CD4-positive, CD25-positive, alpha-beta regulatory T cell (primary cell): ENCODE measurements around the gene KIF16B. TPM values are rescaled to one million over a fixed set of nuclear protein-coding genes. Genes with fewer than 3 reads are reported as not detected.
A peak's percentile ranks its signal among the peaks of the same experiment; 100 is the strongest.

Experiments
- ATAC-seq, 2 donors: fragments of 150-1000 bp; cut with Tn5 transposase; one replicate each; pipeline ENCODE4 v1.10.0; 2021; ENCODE audit warnings: low read depth in 2 of 2, moderate number of reproducible peaks in 2 of 2, moderate library complexity in 1 of 2
- DNase-seq, 3 donors: peaks; one replicate each; pipeline versions ENCODE4 v3.0.0 to v3.0.0-alpha.2; 2012 to 2022; ENCODE audit warnings: mixed read lengths in 1 of 3
- H3K27ac ChIP-seq: one replicate; pipeline ENCODE4 v1.7.0; 2013; ENCODE audit warnings: mild to moderate bottlenecking, low read length; ENCODE audit not compliant: insufficient read depth, poor library complexity, severe bottlenecking
- H3K27me3 ChIP-seq: one replicate; pipeline ENCODE4 v1.7.0; 2013; ENCODE audit warnings: low read length; ENCODE audit not compliant: control insufficient read depth, insufficient read depth
- H3K36me3 ChIP-seq: one replicate; pipeline ENCODE4 v1.7.0; 2013; ENCODE audit warnings: mild to moderate bottlenecking, low read length, moderate library complexity; ENCODE audit not compliant: control insufficient read depth, insufficient read depth
- H3K4me1 ChIP-seq: 2 replicates; pipeline ENCODE4 v1.7.0; 2013; ENCODE audit warnings: mild to moderate bottlenecking, low read length; ENCODE audit not compliant: insufficient read depth, control insufficient read depth, poor library complexity, severe bottlenecking
- H3K4me3 ChIP-seq: one replicate; pipeline ENCODE4 v1.7.0; 2013; ENCODE audit warnings: low read depth, mild to moderate bottlenecking, low read length, moderate library complexity
- H3K9me3 ChIP-seq, 2 experiments: 1 replicate in 1 of 2; 2 replicates in 1 of 2; pipeline ENCODE4 v1.7.0; 2013; ENCODE audit warnings: low read length in 2 of 2, mild to moderate bottlenecking in 1 of 2, moderate library complexity in 1 of 2; ENCODE audit not compliant: control insufficient read depth in 2 of 2
- H3K27ac Mint-ChIP-seq, 3 donors: one replicate each; pipeline ENCODE4 v1.8.0; 2020 to 2022; ENCODE audit warnings: mild to moderate bottlenecking in 3 of 3, mixed read lengths in 3 of 3, moderate library complexity in 2 of 3
- H3K27me3 Mint-ChIP-seq: one replicate; pipeline ENCODE4 v1.8.0; 2022; ENCODE audit warnings: mild to moderate bottlenecking, mixed read lengths
- H3K36me3 Mint-ChIP-seq: one replicate; pipeline ENCODE4 v1.8.0; 2020; ENCODE audit warnings: mixed read lengths
- H3K4me1 Mint-ChIP-seq, 4 donors: one replicate each; pipeline ENCODE4 v1.8.0; 2020 to 2022; ENCODE audit warnings: mixed read lengths in 4 of 4, mild to moderate bottlenecking in 1 of 4
- H3K4me3 Mint-ChIP-seq, 4 donors: one replicate each; pipeline ENCODE4 v1.8.0; 2020 to 2022; ENCODE audit warnings: mild to moderate bottlenecking in 4 of 4, mixed read lengths in 4 of 4, moderate library complexity in 3 of 4
- H3K9me3 Mint-ChIP-seq, 7 donors: one replicate each; pipeline ENCODE4 v1.8.0; 2020 to 2022; ENCODE audit warnings: mixed read lengths in 7 of 7, mild to moderate bottlenecking in 3 of 7, moderate library complexity in 2 of 7
- polyA plus RNA-seq, 4 donors: library from polyadenylated mRNA; unstranded; fragments of 300-500 nt; fragmentation: Illumina TruSeq; gene quantifications; one replicate each; pipeline ENCODE4 v1.2.3, GENCODE V29; 2021
- total RNA-seq: library from RNA; stranded (reverse); gene quantifications from one replicate; pipeline ENCODE4 v1.2.3, GENCODE V29; 2022

Gene KIF16B
- total and polyA plus RNA-seq, 5 donors from 2014 or later = 3.1 to 5.2 (median 4.8) TPM

DNA sequence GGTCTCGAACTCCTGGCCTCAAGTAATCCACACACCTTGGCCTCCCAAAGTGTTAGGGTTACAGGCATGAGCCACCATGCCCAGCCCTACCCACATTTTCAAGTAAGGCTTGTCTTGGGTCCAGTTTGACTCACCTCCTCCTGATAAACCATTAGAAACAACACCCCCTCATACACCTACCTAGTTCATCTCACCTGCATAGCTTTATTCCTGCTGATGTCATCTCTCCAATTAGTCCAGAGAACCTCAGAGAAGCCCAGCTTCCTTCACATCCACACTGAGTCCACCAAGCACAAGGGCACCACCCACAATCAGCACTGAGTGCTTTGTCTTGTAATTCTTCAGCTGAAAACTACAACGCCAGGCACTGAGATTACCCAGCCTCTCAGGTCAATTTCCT lies 35.3 kb downstream of the KIF16B start:
- no peak for ATAC-seq
- H3K9me3 ChIP-seq = no peaks in the 10 kb centered on the region
- H3K4me1 ChIP-seq = no peaks in the 10 kb centered on the region
- H3K36me3 ChIP-seq = no peaks in the 10 kb centered on the region
- no peaks in the 10 kb centered on the region for H3K27me3 Mint-ChIP-seq
- no peaks in the 10 kb centered on the region for H3K27me3 ChIP-seq
- H3K4me3 Mint-ChIP-seq = no peak overlapping the region
- H3K27ac ChIP-seq = no peak overlapping the region
- DNase-seq = no peak
- no peaks in the 10 kb centered on the region for H3K9me3 Mint-ChIP-seq
- no peak overlapping the region for H3K4me3 ChIP-seq
- H3K36me3 Mint-ChIP-seq = peaks cover 17% of the 10 kb centered on the region
- no peak overlapping the region for H3K27ac Mint-ChIP-seq
- H3K4me1 Mint-ChIP-seq = peaks cover 0 to 11% (median 9%) of the 10 kb centered on the region in 4 donors

DNA sequence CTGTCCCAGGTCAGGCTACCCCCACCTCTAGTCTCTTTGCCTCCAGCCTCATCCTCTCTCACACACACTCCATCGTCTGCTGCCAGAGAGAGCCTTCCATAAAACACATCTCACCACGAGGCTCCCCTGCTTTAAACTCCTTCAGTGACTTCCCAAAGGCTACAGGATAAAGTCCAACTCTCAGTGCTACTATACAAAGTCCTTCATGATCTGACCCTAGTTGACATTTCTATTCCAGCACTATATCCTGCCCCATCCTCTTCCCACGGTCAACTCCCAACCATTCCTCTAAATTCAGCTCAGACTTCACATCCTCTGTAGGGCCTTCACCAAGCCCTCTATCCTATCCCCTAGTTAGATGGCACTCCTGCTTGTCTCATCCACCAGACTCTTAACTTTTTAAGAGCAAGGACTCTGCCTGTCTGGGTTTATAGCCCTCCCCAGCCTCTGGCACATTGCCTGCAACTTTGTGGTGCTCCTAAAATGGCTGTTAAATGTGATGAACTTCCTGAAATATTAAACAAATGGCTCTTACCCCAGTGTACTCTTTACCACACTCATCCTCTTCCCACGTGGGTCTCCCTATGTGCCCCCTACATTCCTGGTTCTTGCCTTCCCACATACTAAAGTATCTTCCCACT lies 36.1 kb downstream of the KIF16B start:
- Mint-ChIP-seq H3K27ac (no peak overlapping the region), H3K4me1 (peaks cover 0 to 11% (median 6%) of the 10 kb centered on the region in 4 donors), H3K27me3 (no peaks in the 10 kb centered on the region), H3K9me3 (no peaks in the 10 kb centered on the region), H3K4me3 (no peak overlapping the region), H3K36me3 (peaks cover 17% of the 10 kb centered on the region)
- no peaks in the 10 kb centered on the region for H3K9me3 ChIP-seq
- ATAC-seq (no peak), DNase-seq (no peak)
- no peak overlapping the region for H3K4me3 ChIP-seq
- no peaks in the 10 kb centered on the region for H3K27me3 ChIP-seq
- no peaks in the 10 kb centered on the region for H3K36me3 ChIP-seq
- no peaks in the 10 kb centered on the region for H3K4me1 ChIP-seq
- no peak overlapping the region for H3K27ac ChIP-seq

DNA sequence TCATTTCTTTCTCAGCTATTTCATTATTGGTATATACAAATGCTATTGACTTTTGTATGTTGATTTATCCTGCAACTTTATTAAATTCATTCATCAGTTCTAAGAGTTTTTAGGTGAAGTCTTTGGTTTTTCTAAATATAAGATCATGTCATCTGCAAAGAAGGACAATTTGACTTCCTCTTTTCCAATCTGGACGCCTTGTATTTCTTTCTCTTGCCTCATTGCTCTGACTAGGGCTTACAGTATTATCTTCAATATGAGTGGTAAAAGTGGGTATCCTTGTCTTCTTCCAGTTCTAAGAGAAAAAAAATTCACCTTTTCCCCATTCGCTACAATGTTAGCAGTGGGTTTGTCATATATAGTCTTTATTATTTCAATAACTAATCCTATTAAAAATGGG lies 38.0 kb downstream of the KIF16B start:
- no peaks in the 10 kb centered on the region for H3K36me3 ChIP-seq
- ATAC-seq (no peak), DNase-seq (no peak)
- H3K4me1 ChIP-seq = no peaks in the 10 kb centered on the region
- no peak overlapping the region for H3K27ac ChIP-seq
- H3K4me3 ChIP-seq = no peak overlapping the region
- Mint-ChIP-seq H3K27ac (no peak overlapping the region), H3K4me1 (peaks cover 0 to 11% (median 3%) of the 10 kb centered on the region in 4 donors), H3K4me3 (no peak overlapping the region), H3K9me3 (no peaks in the 10 kb centered on the region), H3K27me3 (no peaks in the 10 kb centered on the region), H3K36me3 (peaks cover 13% of the 10 kb centered on the region)
- H3K9me3 ChIP-seq = no peaks in the 10 kb centered on the region
- H3K27me3 ChIP-seq = no peaks in the 10 kb centered on the region

DNA sequence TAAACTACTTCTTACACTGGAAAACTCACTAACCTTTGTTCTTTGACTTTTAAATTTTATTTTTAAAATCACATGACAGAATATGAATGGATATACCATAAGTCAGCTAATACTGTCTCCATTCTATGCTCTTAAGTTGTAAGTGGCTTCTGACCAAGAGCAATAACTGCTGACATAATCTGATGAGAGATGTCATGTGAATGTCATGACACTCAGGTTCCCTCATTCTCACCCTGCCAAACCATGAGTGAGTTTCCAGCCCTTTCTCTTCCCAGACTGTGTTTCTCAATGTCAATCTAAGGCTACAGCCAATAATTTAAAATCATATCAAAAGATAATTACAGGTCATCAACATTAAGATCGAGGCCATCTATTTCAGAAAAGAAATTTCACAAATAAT lies 39.7 kb downstream of the KIF16B start:
- Histone ChIP-seq H3K36me3 (no peaks in the 10 kb centered on the region), H3K27ac (no peak overlapping the region), H3K27me3 (no peaks in the 10 kb centered on the region), H3K9me3 (no peaks in the 10 kb centered on the region), H3K4me3 (no peak overlapping the region), H3K4me1 (no peaks in the 10 kb centered on the region)
- Mint-ChIP-seq H3K9me3 (no peaks in the 10 kb centered on the region), H3K27ac (no peak overlapping the region), H3K4me3 (no peak overlapping the region), H3K4me1 (peaks cover 0 to 11% (median 3%) of the 10 kb centered on the region in 4 donors), H3K36me3 (peaks cover 7% of the 10 kb centered on the region), H3K27me3 (no peaks in the 10 kb centered on the region)
- no peak for DNase-seq
- no peak for ATAC-seq

DNA sequence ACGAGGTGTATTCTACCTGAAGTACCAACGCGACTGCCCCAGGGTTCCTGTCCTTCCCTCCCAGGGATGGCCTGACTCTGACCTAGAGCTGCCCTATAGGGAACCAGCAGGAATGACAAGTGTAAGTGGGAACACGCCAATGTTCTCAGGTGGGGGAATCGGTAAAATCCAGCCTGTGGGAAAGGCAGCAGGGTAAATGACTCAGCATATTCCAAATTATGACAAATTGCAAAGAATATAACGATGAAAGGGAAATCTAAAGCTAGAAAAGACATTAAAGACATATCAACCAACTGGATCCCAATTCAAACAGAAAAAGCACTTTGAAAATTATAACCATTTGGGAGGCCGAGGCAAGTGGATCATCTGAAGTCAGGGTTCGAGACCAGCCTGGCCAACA lies 41.8 kb downstream of the KIF16B start:
- no peak overlapping the region for H3K27ac Mint-ChIP-seq
- H3K27ac ChIP-seq = no peak overlapping the region

DNA sequence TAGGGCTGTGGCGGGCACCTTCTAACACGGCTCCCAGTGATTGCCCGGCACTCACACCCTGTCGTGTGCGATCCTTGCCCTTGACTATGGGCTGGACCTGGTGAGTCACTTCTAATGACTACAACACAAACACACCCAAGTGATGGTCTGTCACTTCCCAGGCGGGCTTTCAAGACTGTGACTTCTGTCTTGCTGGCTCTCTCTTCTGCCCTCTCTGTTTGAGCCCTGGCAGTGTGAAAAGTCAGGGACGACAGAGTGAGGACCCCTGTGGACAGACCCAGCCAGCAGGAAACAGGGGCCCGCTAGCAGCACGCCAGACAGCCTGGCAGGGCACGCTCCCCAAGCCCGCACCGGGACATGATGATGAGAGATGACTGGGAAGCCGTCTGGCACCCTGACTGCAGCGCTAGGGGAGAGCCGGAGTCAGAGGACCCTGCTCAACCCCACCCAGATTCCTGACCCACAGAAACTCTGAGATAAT lies 43.0 kb downstream of the KIF16B start:
- H3K27ac Mint-ChIP-seq = no peak overlapping the region
- DNase-seq (no peak), ATAC-seq (no peak)
- H3K9me3 ChIP-seq = no peaks in the 10 kb centered on the region
- no peak overlapping the region for H3K27ac ChIP-seq
- H3K4me1 ChIP-seq = no peaks in the 10 kb centered on the region
- H3K4me3 ChIP-seq = no peak overlapping the region
- no peaks in the 10 kb centered on the region for H3K27me3 ChIP-seq
- peaks cover 0 to 10% (median 1%) of the 10 kb centered on the region in 4 donors for H3K4me1 Mint-ChIP-seq
- H3K9me3 Mint-ChIP-seq = peaks cover 0 to 2% (median 0%) of the 10 kb centered on the region in 7 donors
- peaks cover 15% of the 10 kb centered on the region for H3K36me3 Mint-ChIP-seq
- no peaks in the 10 kb centered on the region for H3K27me3 Mint-ChIP-seq
- H3K36me3 ChIP-seq = peaks cover 6% of the 10 kb centered on the region
- H3K4me3 Mint-ChIP-seq = no peak overlapping the region

More for the DNA sequence above, 41.8 kb downstream of the KIF16B start:
- H3K9me3 Mint-ChIP-seq = no peaks in the 10 kb centered on the region
- no peaks in the 10 kb centered on the region for H3K27me3 ChIP-seq
- peaks cover 0 to 11% (median 1%) of the 10 kb centered on the region in 4 donors for H3K4me1 Mint-ChIP-seq
- H3K9me3 ChIP-seq = no peaks in the 10 kb centered on the region
- H3K36me3 Mint-ChIP-seq = peaks cover 6% of the 10 kb centered on the region
- no peaks in the 10 kb centered on the region for H3K4me1 ChIP-seq
- H3K27me3 Mint-ChIP-seq = no peaks in the 10 kb centered on the region
- no peaks in the 10 kb centered on the region for H3K36me3 ChIP-seq
- H3K4me3 Mint-ChIP-seq = no peak overlapping the region
- DNase-seq (no peak), ATAC-seq (no peak)
- no peak overlapping the region for H3K4me3 ChIP-seq

DNA sequence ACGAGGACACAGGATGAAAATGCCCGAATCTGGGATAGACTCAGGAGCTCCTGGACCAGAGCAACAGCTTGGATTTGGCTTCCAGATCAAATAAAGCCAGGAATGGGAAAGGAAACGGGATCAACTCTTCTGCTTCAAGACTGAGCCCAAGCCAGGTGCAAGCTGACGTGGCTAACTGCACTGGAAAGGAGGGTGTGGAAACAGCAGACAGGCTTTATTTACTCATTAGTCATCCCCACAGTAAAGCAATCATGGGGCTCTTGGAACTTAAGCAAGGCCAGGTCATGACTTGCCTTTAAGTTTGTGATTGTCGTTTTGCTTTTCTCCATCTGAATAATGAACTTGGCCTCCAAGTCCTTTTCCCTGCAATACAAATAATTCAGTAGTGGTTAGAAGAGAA lies 45.2 kb downstream of the KIF16B start:
- ATAC-seq (no peak), DNase-seq (no peak)
- Mint-ChIP-seq H3K36me3 (peaks cover 33% of the 10 kb centered on the region), H3K27me3 (no peaks in the 10 kb centered on the region), H3K27ac (peak overlapping the region in 1 of 3 donors; percentile 77), H3K9me3 (peaks cover 0 to 4% (median 1%) of the 10 kb centered on the region in 7 donors), H3K4me3 (no peak overlapping the region), H3K4me1 (no peaks in the 10 kb centered on the region)
- Histone ChIP-seq H3K9me3 (no peaks in the 10 kb centered on the region), H3K27ac (no peak overlapping the region), H3K4me3 (no peak overlapping the region), H3K4me1 (no peaks in the 10 kb centered on the region), H3K27me3 (no peaks in the 10 kb centered on the region), H3K36me3 (peaks cover 8% of the 10 kb centered on the region)

DNA sequence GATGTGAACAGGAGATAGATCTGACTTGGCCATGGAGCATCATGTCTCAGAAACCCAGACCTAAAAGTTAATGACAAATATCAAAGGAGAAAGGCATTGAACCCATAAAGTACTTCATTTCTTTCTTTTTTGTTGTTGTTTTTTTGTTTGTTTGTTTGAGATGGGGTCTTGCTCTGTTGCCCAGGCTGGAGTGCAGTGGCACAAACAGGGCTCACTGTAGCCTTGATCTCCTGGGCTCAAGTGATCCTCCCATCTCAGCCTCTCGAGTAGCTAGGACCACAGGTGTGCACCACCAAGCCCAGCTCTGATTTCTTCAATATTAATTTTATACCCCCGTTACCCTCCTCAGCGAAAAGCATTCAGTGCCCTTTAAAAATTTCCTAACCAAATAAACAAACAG lies 45.8 kb downstream of the KIF16B start:
- no peaks in the 10 kb centered on the region for H3K4me1 ChIP-seq
- DNase-seq = no peak
- no peaks in the 10 kb centered on the region for H3K9me3 ChIP-seq
- peaks cover 8% of the 10 kb centered on the region for H3K36me3 ChIP-seq
- Mint-ChIP-seq H3K4me3 (no peak overlapping the region), H3K27me3 (no peaks in the 10 kb centered on the region), H3K27ac (no peak overlapping the region), H3K36me3 (peaks cover 37% of the 10 kb centered on the region), H3K4me1 (peaks cover 0 to 2% (median 0%) of the 10 kb centered on the region in 4 donors), H3K9me3 (peaks cover 0 to 7% (median 1%) of the 10 kb centered on the region in 7 donors)
- no peak for ATAC-seq
- no peak overlapping the region for H3K4me3 ChIP-seq
- H3K27me3 ChIP-seq = no peaks in the 10 kb centered on the region
- H3K27ac ChIP-seq = no peak overlapping the region
